Measurements from ENCODE around the gene KRCC1. TPM values are rescaled to one million over a fixed set of nuclear protein-coding genes. Genes with fewer than 3 reads are reported as not detected.

The KRCC1 gene
- total and polyA plus RNA-seq, 9 of the 15 experiments (the other 6 are each of a cell fraction or from before 2014, with no cell fraction given) = 1.9 to 6.0 (median 2.2) TPM

GRCh38 chr2:88057437-88057844 lies 1.9 kb upstream of the KRCC1 start (continued):
- TF ChIP-seq, protein P1, sequence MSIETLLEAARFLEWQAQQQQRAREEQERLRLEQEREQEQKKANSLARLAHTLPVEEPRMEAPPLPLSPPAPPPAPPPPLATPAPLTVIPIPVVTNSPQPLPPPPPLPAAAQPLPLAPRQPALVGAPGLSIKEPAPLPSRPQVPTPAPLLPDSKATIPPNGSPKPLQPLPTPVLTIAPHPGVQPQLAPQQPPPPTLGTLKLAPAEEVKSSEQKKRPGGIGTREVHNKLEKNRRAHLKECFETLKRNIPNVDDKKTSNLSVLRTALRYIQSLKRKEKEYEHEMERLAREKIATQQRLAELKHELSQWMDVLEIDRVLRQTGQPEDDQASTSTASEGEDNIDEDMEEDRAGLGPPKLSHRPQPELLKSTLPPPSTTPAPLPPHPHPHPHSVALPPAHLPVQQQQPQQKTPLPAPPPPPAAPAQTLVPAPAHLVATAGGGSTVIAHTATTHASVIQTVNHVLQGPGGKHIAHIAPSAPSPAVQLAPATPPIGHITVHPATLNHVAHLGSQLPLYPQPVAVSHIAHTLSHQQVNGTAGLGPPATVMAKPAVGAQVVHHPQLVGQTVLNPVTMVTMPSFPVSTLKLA (conservative IDR thresholded peaks at IDR 0.05) = 0 out of 4 replicates have a peak, but pooled peaks of 1 of the 2 experiments have one; percentile 24
- TF ChIP-seq ZNF785 (CRISPR knock-in tag; IDR thresholded peaks at IDR 0.05) (no peak), BRD9 (IDR thresholded peaks at IDR 0.05; ENCODE audit: low read depth, partially characterized antibody) (peak; percentile 32), MAZ (CRISPR knock-in tag; conservative IDR thresholded peaks at IDR 0.05 in 1 of 2, IDR thresholded peaks at IDR 0.05 in 1 of 2) (no peak), TAF9B (IDR thresholded peaks at IDR 0.05; ENCODE audit: partially characterized antibody) (peak; percentile 19), ZFP36 (IDR thresholded peaks at IDR 0.05; ENCODE audit: low read depth, low read length, partially characterized antibody) (no peak), TARDBP (IDR thresholded peaks at IDR 0.05) (no peak), MXI1 (IDR thresholded peaks at IDR 0.05; ENCODE audit: low read depth, low read length) (no peak), ZFX (CRISPR knock-in tag; IDR thresholded peaks at IDR 0.05) (no peak), CHCHD3 (CRISPR knock-in tag; IDR thresholded peaks at IDR 0.05) (no peak), ESRRA (IDR thresholded peaks at IDR 0.05; ENCODE audit: borderline replicate concordance, low read depth) (peak; percentile 18; the same call in 1 of the 2 replicates), THRB (CRISPR knock-in tag; conservative IDR thresholded peaks at IDR 0.05) (no peak), POLR3G (IDR thresholded peaks at IDR 0.05; ENCODE audit: extremely low read depth, insufficient read length, insufficient replicate concordance) (no peak), U2AF2 (optimal IDR thresholded peaks at IDR 0.05; ENCODE audit: low read depth, low read length) (no peak), CBX1 (IDR thresholded peaks at IDR 0.05; ENCODE audit: low read depth) (no peak), RAD21 (CRISPR knock-in tag; conservative IDR thresholded peaks at IDR 0.05 in 1 of 2, IDR thresholded peaks at IDR 0.05 in 1 of 2) (no peak)
- TF ChIP-seq, protein P2, sequence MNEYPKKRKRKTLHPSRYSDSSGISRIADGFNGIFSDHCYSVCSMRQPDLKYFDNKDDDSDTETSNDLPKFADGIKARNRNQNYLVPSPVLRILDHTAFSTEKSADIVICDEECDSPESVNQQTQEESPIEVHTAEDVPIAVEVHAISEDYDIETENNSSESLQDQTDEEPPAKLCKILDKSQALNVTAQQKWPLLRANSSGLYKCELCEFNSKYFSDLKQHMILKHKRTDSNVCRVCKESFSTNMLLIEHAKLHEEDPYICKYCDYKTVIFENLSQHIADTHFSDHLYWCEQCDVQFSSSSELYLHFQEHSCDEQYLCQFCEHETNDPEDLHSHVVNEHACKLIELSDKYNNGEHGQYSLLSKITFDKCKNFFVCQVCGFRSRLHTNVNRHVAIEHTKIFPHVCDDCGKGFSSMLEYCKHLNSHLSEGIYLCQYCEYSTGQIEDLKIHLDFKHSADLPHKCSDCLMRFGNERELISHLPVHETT (CRISPR knock-in tag; conservative IDR thresholded peaks at IDR 0.05 in 1 of 2, IDR thresholded peaks at IDR 0.05 in 1 of 2) = no peak
- TF ChIP-seq, protein P3, sequence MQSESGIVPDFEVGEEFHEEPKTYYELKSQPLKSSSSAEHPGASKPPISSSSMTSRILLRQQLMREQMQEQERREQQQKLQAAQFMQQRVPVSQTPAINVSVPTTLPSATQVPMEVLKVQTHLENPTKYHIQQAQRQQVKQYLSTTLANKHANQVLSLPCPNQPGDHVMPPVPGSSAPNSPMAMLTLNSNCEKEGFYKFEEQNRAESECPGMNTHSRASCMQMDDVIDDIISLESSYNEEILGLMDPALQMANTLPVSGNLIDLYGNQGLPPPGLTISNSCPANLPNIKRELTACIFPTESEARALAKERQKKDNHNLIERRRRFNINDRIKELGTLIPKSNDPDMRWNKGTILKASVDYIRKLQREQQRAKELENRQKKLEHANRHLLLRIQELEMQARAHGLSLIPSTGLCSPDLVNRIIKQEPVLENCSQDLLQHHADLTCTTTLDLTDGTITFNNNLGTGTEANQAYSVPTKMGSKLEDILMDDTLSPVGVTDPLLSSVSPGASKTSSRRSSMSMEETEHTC (IDR thresholded peaks at IDR 0.05) = no peak
- TF ChIP-seq, protein P4, sequence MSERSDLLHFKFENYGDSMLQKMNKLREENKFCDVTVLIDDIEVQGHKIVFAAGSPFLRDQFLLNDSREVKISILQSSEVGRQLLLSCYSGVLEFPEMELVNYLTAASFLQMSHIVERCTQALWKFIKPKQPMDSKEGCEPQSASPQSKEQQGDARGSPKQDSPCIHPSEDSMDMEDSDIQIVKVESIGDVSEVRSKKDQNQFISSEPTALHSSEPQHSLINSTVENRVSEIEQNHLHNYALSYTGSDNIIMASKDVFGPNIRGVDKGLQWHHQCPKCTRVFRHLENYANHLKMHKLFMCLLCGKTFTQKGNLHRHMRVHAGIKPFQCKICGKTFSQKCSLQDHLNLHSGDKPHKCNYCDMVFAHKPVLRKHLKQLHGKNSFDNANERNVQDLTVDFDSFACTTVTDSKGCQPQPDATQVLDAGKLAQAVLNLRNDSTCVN (CRISPR knock-in tag; IDR thresholded peaks at IDR 0.05) = no peak
- TF ChIP-seq, protein P5, sequence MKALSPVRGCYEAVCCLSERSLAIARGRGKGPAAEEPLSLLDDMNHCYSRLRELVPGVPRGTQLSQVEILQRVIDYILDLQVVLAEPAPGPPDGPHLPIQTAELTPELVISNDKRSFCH (CRISPR knock-in tag; IDR thresholded peaks at IDR 0.05) = no peak
- TF ChIP-seq, protein P5 (tag; IDR thresholded peaks at IDR 0.05) = 0 out of 2 replicates have a peak, but pooled peaks have one; percentile 33
